Fibroblast of skin of back (primary cell): ENCODE results near the gene POFUT2.

Experiments used
- DNase-seq: peaks from one replicate; pipeline ENCODE4 v3.0.0-alpha.2; 2013

The POFUT2 gene

GRCh38 chr21:45248301-45248892 lies 39.3 kb downstream of the POFUT2 start:
- DNase-seq: no peak

GRCh38 chr21:45246386-45247320 lies 41.0 kb downstream of the POFUT2 start:
- DNase-seq: no peak

GRCh38 chr21:45244799-45245340 lies 42.8 kb downstream of the POFUT2 start:
- no peak for DNase-seq

GRCh38 chr21:45243603-45244002 lies 44.1 kb downstream of the POFUT2 start:
- no peak for DNase-seq

- no peak for DNase-seq
Observed at GRCh38 chr21:45241357-45241756, 46.3 kb downstream of the POFUT2 start.

- DNase-seq: no peak
Observed at GRCh38 chr21:45237401-45237800, 50.3 kb downstream of the POFUT2 start.

GRCh38 chr21:45236481-45236880 lies 51.2 kb downstream of the POFUT2 start:
- DNase-seq: no peak

GRCh38 chr21:45235488-45235887 lies 52.2 kb downstream of the POFUT2 start:
- DNase-seq: no peak

GRCh38 chr21:45234965-45235364 lies 52.7 kb downstream of the POFUT2 start:
- DNase-seq: no peak

- no peak for DNase-seq
Observed at GRCh38 chr21:45234127-45234526, 53.6 kb downstream of the POFUT2 start.

GRCh38 chr21:45231705-45232104 lies 56.0 kb downstream of the POFUT2 start:
- no peak for DNase-seq

GRCh38 chr21:45228656-45229240 lies 58.9 kb downstream of the POFUT2 start:
- DNase-seq: no peak

GRCh38 chr21:45228171-45228641 lies 59.5 kb downstream of the POFUT2 start:
- peak; percentile 99 for DNase-seq

GRCh38 chr21:45227735-45228134 lies 60.0 kb downstream of the POFUT2 start:
- DNase-seq: no peak

- DNase-seq: peak; percentile 34
Observed at GRCh38 chr21:45226540-45227326, 61.0 kb downstream of the POFUT2 start.

- DNase-seq: no peak
Observed at GRCh38 chr21:45225741-45226327, 61.9 kb downstream of the POFUT2 start.

GRCh38 chr21:45225041-45225740 lies 62.5 kb downstream of the POFUT2 start:
- DNase-seq: no peak

- peak; percentile 21 for DNase-seq
Observed at GRCh38 chr21:45224189-45224938, 63.3 kb downstream of the POFUT2 start.

- DNase-seq: no peak
Observed at GRCh38 chr21:45223236-45224185, 64.2 kb downstream of the POFUT2 start.
